HepG2 (cell line): Measurements from ENCODE around the gene NR2C1. TPM values are rescaled to one million over a fixed set of nuclear protein-coding genes. Genes with fewer than 3 reads are reported as not detected.

Source experiments
- GABPB1 ChIP-seq: IDR thresholded peaks from 2 replicates; pipeline ENCODE4 v1.6.1; 2016; ENCODE audit warnings: mild to moderate bottlenecking, missing genetic modification reagents, moderate library complexity, missing compliant biosample characterization
- HCFC1 ChIP-seq: fragments of 150-350 bp; IDR thresholded peaks from 2 replicates; pipeline ENCODE4 v1.6.1; 2014; ENCODE audit warnings: low read depth, low read length
- MAZ ChIP-seq, 2 experiments: sonication (generic) in 1 of 2; formaldehyde crosslinking in 1 of 2; IDR thresholded peaks; 2 replicates each; pipeline versions ENCODE4 v1.5.0 to v1.6.1; 2012 to 2020; ENCODE audit warnings: low read depth in 2 of 2, mild to moderate bottlenecking in 2 of 2, borderline replicate concordance in 1 of 2, improper control_type of control experiment in 1 of 2, low read length in 1 of 2, missing genetic modification reagents in 1 of 2, moderate library complexity in 1 of 2
- PRPF4 ChIP-seq: fragments of 200-400 bp; formaldehyde crosslinking; IDR thresholded peaks from 2 replicates; pipeline ENCODE4 v1.6.1; 2016; ENCODE audit warnings: low read length, low read depth; ENCODE audit not compliant: poor library complexity, severe bottlenecking
- SNAPC2 ChIP-seq: sonication (generic); formaldehyde crosslinking; IDR thresholded peaks from 2 replicates; pipeline ENCODE4 v1.8.1; 2022; ENCODE audit warnings: mild to moderate bottlenecking, missing genetic modification reagents
- UBTF ChIP-seq: sonication (generic); formaldehyde crosslinking; IDR thresholded peaks from 2 replicates; pipeline ENCODE4 v1.4.0; 2020; ENCODE audit warnings: mild to moderate bottlenecking, missing genetic modification reagents
- ZNF18 ChIP-seq: sonication (generic); formaldehyde crosslinking; IDR thresholded peaks from 2 replicates; pipeline ENCODE4 v1.8.0; 2022; ENCODE audit warnings: mild to moderate bottlenecking, missing genetic modification reagents; ENCODE audit not compliant: insufficient replicate concordance
- ZNF331 ChIP-seq: sonication (generic); formaldehyde crosslinking; IDR thresholded peaks from 2 replicates; pipeline ENCODE4 v1.4.0; 2020; ENCODE audit warnings: missing genetic modification reagents
- ZNF382 ChIP-seq: sonication (generic); formaldehyde crosslinking; IDR thresholded peaks from 2 replicates; pipeline ENCODE4 v1.5.0; 2020; ENCODE audit warnings: missing genetic modification reagents, mild to moderate bottlenecking, borderline replicate concordance
- ZNF557 ChIP-seq: sonication (generic); formaldehyde crosslinking; IDR thresholded peaks from 2 replicates; pipeline ENCODE4 v1.4.0; 2020; ENCODE audit warnings: missing genetic modification reagents
- ZNF562 ChIP-seq: sonication (generic); formaldehyde crosslinking; IDR thresholded peaks from 2 replicates; pipeline ENCODE4 v1.8.0; 2022; ENCODE audit warnings: missing genetic modification reagents, borderline replicate concordance
- ZNF737 ChIP-seq: sonication (generic); formaldehyde crosslinking; IDR thresholded peaks from 2 replicates; pipeline ENCODE4 v1.5.0; 2020; ENCODE audit warnings: missing genetic modification reagents, mild to moderate bottlenecking, borderline replicate concordance
- ZNF747 ChIP-seq: sonication (generic); formaldehyde crosslinking; IDR thresholded peaks from 2 replicates; pipeline ENCODE4 v1.8.1; 2023; ENCODE audit warnings: missing genetic modification reagents, mild to moderate bottlenecking, borderline replicate concordance
- polyA plus RNA-seq, 8 experiments: library from polyadenylated mRNA; depleted of rRNA in 3 of 8; stranded (reverse) in 7 of 8; unstranded in 1 of 8; fragments of >200 nt; fragmentation: Illumina TruSeq in 4 of 8; extraction: Trizol in 4 of 8; gene quantifications; 2 replicates each; pipeline versions ENCODE4 v1.2.1 to v1.2.3, GENCODE V29; 2011 to 2016; ENCODE audit warnings: low read depth in 4 of 8, missing spikeins in 1 of 8, mixed read lengths in 1 of 8; ENCODE audit not compliant: insufficient read depth in 1 of 8
- total RNA-seq, 5 experiments: library from RNA; depleted of rRNA; stranded (reverse); fragments of >200 nt; fragmentation: Illumina TruSeq; extraction: Trizol; gene quantifications; 2 replicates each; pipeline ENCODE4 v1.2.3, GENCODE V29; 2016; ENCODE audit warnings: low read depth in 1 of 5
- TF ChIP-seq, protein P1 (sequence below): sonication (generic); formaldehyde crosslinking; IDR thresholded peaks from 2 replicates; pipeline ENCODE4 v1.5.0; 2020; ENCODE audit warnings: missing genetic modification reagents, mild to moderate bottlenecking, borderline replicate concordance
- TF ChIP-seq, protein P2 (sequence below): sonication (generic); formaldehyde crosslinking; IDR thresholded peaks from 2 replicates; pipeline ENCODE4 v1.8.0; 2022; ENCODE audit warnings: missing genetic modification reagents, low read depth, mild to moderate bottlenecking, borderline replicate concordance
- TF ChIP-seq, protein P3 (sequence below): sonication (generic); formaldehyde crosslinking; IDR thresholded peaks from 2 replicates; pipeline ENCODE4 v1.5.0; 2020; ENCODE audit warnings: missing genetic modification reagents
- TF ChIP-seq, protein P4 (sequence below): sonication (generic); formaldehyde crosslinking; IDR thresholded peaks from 2 replicates; pipeline ENCODE4 v1.9.0; 2021; ENCODE audit warnings: missing genetic modification reagents, borderline replicate concordance

Gene NR2C1
- total and polyA plus RNA-seq, 2 of the 13 experiments (the other 11 are each of a cell fraction or from before 2014, with no cell fraction given): 38.0 to 70.8 TPM

DNA sequence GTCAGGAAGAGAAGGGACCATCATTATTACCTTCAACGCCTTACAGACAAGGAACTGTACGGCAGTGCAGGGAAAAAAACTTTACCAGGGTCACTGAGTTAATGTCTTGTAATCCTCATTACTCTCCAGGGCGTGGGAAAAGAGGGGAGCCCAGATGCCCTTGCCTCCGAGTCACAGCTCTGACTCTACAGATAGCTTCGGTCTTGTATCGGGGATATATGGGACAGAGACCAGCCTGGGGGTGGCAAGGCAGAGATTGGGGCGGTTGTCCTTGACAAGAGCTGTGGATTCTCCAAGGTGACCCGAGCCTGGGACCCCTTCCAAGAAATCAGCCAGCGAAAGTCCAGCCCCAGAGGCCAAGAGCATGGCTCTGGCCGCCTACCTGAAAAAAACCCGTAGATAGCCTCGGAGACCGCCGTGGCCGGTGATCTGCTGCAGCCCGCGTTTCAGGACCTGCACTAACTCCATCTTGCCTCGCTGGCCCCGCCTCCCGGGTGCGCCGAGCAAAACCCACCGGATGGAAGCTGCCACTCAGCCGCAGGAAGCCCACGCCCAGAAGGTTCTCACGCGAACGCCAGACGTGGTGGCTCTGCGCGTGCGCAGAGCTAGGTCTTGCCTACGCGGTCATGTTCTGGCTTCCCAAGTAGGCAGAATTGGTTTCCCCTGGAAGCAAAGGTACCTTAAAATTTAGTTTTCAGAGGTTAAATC is 70.1 kb downstream of the NR2C1 start, which contains the start of gene NDUFA12 (continued):
- TF ChIP-seq, protein P1, sequence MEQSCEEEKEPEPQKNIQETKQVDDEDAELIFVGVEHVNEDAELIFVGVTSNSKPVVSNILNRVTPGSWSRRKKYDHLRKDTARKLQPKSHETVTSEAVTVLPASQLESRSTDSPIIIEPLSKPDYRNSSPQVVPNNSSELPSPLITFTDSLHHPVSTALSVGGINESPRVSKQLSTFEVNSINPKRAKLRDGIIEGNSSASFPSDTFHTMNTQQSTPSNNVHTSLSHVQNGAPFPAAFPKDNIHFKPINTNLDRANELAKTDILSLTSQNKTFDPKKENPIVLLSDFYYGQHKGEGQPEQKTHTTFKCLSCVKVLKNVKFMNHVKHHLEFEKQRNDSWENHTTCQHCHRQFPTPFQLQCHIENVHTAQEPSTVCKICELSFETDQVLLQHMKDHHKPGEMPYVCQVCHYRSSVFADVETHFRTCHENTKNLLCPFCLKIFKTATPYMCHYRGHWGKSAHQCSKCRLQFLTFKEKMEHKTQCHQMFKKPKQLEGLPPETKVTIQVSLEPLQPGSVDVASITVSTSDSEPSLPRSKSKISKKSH (CRISPR knock-in tag): peak; percentile 93
- TF ChIP-seq, protein P2, sequence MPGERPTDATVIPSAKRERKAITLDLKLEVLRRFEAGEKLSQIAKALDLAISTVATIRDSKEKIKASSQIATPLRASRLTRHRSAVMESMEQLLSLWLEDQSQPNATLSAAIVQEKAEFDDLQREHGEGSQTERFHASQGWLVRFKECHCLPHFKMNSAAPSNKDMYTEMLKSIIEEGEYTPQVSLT (CRISPR knock-in tag): 0 out of 2 replicates have a peak, but pooled peaks have one; percentile 75
- no peak; the same call in 1 of the 2 replicates for TF ChIP-seq SNAPC2 (CRISPR knock-in tag)
- TF ChIP-seq ZNF747 (CRISPR knock-in tag): no peak; the same call in 1 of the 2 replicates
- TF ChIP-seq ZNF382 (CRISPR knock-in tag): no peak
- 0 out of 2 replicates have a peak, but pooled peaks have one; percentile 76 for TF ChIP-seq ZNF557 (CRISPR knock-in tag)
- peak; percentile 97 for TF ChIP-seq GABPB1
- TF ChIP-seq ZNF562 (CRISPR knock-in tag): no peak
- TF ChIP-seq ZNF737 (CRISPR knock-in tag): peak; percentile 80; the same call in 1 of the 2 replicates
- TF ChIP-seq MAZ (IDR thresholded peaks at IDR 0.05; ENCODE audit: borderline replicate concordance, low read depth, low read length): no peak; the same call in 1 of the 2 replicates
- TF ChIP-seq MAZ (CRISPR knock-in tag; IDR thresholded peaks at IDR 0.05; ENCODE audit: low read depth): peak; percentile 24; the same call in 1 of the 2 replicates
- no peak for TF ChIP-seq PRPF4
- TF ChIP-seq, protein P3, sequence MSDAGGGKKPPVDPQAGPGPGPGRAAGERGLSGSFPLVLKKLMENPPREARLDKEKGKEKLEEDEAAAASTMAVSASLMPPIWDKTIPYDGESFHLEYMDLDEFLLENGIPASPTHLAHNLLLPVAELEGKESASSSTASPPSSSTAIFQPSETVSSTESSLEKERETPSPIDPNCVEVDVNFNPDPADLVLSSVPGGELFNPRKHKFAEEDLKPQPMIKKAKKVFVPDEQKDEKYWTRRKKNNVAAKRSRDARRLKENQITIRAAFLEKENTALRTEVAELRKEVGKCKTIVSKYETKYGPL (CRISPR knock-in tag): no peak
- peak; percentile 95 for TF ChIP-seq ZNF331 (CRISPR knock-in tag)
- TF ChIP-seq ZNF18 (CRISPR knock-in tag): peak; percentile 47
- TF ChIP-seq, protein P4, sequence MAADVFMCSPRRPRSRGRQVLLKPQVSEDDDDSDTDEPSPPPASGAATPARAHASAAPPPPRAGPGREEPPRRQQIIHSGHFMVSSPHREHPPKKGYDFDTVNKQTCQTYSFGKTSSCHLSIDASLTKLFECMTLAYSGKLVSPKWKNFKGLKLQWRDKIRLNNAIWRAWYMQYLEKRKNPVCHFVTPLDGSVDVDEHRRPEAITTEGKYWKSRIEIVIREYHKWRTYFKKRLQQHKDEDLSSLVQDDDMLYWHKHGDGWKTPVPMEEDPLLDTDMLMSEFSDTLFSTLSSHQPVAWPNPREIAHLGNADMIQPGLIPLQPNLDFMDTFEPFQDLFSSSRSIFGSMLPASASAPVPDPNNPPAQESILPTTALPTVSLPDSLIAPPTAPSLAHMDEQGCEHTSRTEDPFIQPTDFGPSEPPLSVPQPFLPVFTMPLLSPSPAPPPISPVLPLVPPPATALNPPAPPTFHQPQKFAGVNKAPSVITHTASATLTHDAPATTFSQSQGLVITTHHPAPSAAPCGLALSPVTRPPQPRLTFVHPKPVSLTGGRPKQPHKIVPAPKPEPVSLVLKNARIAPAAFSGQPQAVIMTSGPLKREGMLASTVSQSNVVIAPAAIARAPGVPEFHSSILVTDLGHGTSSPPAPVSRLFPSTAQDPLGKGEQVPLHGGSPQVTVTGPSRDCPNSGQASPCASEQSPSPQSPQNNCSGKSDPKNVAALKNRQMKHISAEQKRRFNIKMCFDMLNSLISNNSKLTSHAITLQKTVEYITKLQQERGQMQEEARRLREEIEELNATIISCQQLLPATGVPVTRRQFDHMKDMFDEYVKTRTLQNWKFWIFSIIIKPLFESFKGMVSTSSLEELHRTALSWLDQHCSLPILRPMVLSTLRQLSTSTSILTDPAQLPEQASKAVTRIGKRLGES: no peak
- peak; percentile 35; the same call in 1 of the 2 replicates for TF ChIP-seq HCFC1
- peak; percentile 75 for TF ChIP-seq UBTF
